ENCODE data around the gene RPS8.

The RPS8 gene

DNA sequence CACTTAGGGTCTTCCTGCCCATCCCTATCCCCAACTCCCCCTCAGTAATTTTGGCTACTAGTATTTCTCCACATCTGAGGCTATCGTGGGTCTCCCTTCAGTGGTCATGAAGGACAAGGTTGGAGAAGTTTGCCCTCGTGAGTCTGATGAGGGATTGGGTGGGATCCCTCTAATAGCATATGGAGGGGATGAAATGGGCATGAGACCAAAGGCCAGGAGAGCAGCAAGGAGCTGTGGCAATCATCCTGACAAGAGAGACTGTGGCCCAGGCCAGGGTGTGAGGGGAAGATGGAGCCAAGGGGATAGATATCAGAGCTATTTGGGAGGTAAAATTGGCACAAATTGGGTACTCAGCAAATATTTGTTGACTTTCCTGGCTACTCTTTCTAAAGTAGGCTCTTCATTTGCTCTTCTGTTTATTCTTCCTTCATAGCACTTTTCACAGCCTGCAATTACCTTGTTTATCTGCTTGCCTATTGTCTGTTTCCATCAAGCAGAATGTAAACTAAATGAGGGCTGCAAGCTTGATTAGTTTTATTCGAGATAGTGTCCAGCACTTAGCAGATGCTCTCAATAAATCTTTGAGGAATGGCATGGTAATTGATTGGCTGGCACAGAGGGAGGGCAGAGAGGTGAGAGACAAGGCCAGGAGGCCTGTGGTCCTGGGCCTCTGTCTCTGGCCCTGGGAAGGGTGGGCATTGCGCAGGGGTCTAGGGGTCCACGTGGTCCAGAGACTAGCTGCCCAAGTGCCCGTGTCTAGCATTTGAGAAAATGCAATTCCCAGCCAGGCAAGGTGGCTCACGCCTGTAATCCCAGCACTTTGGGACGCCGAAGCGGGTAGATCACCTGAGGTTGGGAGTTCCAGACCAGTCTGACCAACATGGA is 23.4 kb downstream of the RPS8 start:
- TF ChIP-seq CTBP1 (IDR thresholded peaks at IDR 0.05; ENCODE audit: borderline replicate concordance) (no peak), NFRKB (IDR thresholded peaks at IDR 0.05) (no peak), ZNF384 (IDR thresholded peaks at IDR 0.05) (no peak), FOXM1 (IDR thresholded peaks at IDR 0.05; ENCODE audit: borderline replicate concordance) (no peak), TARDBP (IDR thresholded peaks at IDR 0.05) (no peak), PKNOX1 (IDR thresholded peaks at IDR 0.05) (no peak), LEF1 (IDR thresholded peaks at IDR 0.05; ENCODE audit: borderline replicate concordance) (no peak), HDGF (IDR thresholded peaks at IDR 0.05; ENCODE audit: borderline replicate concordance) (no peak), SP1 (IDR thresholded peaks at IDR 0.05) (no peak), ELF4 (IDR thresholded peaks at IDR 0.05) (no peak), L3MBTL2 (conservative IDR thresholded peaks at IDR 0.05) (no peak), SUZ12 (IDR thresholded peaks at IDR 0.05) (no peak), FOXA1 (IDR thresholded peaks at IDR 0.05) (no peak), FOXK2 (IDR thresholded peaks at IDR 0.05) (no peak), ARNT (IDR thresholded peaks at IDR 0.05) (no peak), BHLHE40 (IDR thresholded peaks at IDR 0.05; ENCODE audit: borderline replicate concordance) (no peak)
- ChIA-PET CTCF (interaction anchor here (1.0 kb wide), 1 partner anchor 12 kb away, joined by 3 read pairs; no protein-coding TSS in a partner anchor), POLR2A (interaction anchor here (0.7 to 1.9 kb wide), 5 partner anchors 18 to 213 kb away, joined by 3 to 10 read pairs (median 4); partner anchors contain the start of gene HECTD3)
- DNase-seq (ENCODE audit: extremely low spot score): no peak

DNA sequence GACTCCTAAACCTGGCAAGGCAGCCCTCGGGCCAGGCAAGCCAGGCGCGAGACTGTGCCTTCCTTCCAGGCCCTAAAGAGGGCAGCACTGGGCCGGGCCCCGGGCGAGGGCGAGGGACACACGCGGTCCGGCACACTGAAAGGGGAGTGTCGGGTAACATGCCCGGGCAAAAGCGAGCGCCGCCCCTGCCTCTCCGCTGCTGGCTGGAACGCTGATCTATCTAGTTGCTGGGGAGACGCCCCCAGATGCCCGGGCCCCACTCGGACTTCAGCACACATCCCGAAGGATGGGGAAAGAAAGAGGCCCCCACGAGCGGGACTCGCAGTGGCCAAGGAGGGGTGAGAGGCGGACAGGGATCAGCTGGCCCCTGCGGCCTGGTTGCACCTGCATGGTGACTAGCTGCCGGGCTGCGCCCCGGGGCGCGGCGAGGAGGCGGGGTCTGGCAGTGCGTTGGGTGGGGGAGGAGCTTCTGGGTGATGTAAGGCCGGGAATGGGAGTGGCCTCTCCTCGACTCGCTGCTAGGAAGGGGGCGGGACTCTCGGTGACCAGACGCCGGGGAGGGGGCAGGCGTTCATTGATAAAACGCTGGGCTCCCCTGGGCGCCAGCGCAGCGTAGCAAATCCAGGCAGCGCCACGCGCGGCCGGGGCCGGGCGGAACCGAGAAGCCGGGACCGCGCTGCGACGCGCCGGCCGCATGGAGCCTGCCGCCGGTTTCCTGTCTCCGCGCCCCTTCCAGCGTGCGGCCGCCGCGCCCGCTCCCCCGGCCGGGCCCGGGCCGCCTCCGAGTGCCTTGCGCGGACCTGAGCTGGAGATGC is 24.6 kb downstream of the RPS8 start, which contains the start of gene PLK3:
Gene PLK3, plus strand, starts transcription at position 608 of the 815 bp plus-strand sequence. Its CDS starts 87 bp downstream, at position 695.
- CTCF ChIA-PET: interaction anchor here (0.6 to 1.8 kb wide), 5 partner anchors 9 to 210 kb away, joined by 3 to 10 read pairs (median 3); partner anchors contain the start of gene BTBD19
- peak; percentile 84 for TF ChIP-seq PKNOX1 (IDR thresholded peaks at IDR 0.05)
- 0 out of 2 replicates have a peak, but pooled peaks have one; percentile 15 for TF ChIP-seq CTBP1 (IDR thresholded peaks at IDR 0.05; ENCODE audit: borderline replicate concordance)
- peak; percentile 89 for TF ChIP-seq L3MBTL2 (conservative IDR thresholded peaks at IDR 0.05)
- no peak for TF ChIP-seq TARDBP (IDR thresholded peaks at IDR 0.05)
- POLR2A ChIA-PET: interaction anchor here (0.7 to 2.3 kb wide), 19 partner anchors 9 to 504 kb away, joined by 3 to 29 read pairs (median 7); partner anchors contain the start of genes BEST4, BTBD19, HECTD3 and RNU5D-1

DNA sequence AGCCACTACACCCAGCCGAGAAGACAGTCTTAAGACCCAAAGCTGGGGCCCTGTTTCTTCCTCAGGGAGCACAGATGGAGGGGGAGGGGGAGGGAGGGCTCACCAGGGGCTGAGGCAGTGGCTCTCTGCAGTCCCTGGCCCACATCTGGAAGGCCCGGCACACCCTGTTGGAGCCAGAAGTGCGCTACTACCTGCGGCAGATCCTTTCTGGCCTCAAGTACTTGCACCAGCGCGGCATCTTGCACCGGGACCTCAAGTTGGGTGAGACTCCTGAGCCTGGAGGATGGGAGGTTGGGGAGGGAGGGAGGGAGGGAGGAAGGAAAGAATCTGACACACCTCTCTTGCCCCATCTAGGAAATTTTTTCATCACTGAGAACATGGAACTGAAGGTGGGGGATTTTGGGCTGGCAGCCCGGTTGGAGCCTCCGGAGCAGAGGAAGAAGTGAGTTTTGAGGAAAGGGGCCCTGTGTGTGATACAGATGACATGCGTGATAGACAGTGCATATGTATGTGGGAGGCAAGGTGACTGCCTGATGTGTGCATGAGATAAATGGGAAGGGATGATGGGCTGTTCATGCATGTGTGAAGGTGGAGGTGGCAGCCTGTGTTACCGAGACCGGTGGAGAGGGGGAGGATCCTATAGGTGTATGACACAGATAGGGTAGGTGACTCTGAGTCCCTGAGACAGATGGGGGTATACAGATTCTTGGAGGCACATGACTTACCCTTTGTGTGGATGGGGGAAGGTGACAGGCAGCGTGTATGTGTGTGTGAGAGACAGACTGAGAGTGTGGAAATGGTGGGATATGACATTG is 26.4 kb downstream of the RPS8 start:
- TF ChIP-seq SUZ12 (IDR thresholded peaks at IDR 0.05) (no peak), BHLHE40 (IDR thresholded peaks at IDR 0.05; ENCODE audit: borderline replicate concordance) (no peak), NFRKB (IDR thresholded peaks at IDR 0.05) (no peak), CTBP1 (IDR thresholded peaks at IDR 0.05; ENCODE audit: borderline replicate concordance) (no peak), SP1 (IDR thresholded peaks at IDR 0.05) (no peak), PKNOX1 (IDR thresholded peaks at IDR 0.05) (no peak), FOXK2 (IDR thresholded peaks at IDR 0.05) (no peak), ZNF384 (IDR thresholded peaks at IDR 0.05) (no peak), ARNT (IDR thresholded peaks at IDR 0.05) (no peak), HDGF (IDR thresholded peaks at IDR 0.05; ENCODE audit: borderline replicate concordance) (no peak), ELF4 (IDR thresholded peaks at IDR 0.05) (no peak), TARDBP (IDR thresholded peaks at IDR 0.05) (no peak), FOXM1 (IDR thresholded peaks at IDR 0.05; ENCODE audit: borderline replicate concordance) (no peak)
- POLR2A ChIA-PET: interaction anchor here (1.2 to 2.3 kb wide), 4 partner anchors 12 to 27 kb away, joined by 4 to 29 read pairs (median 8); partner anchors contain the start of gene RPS8
- CTCF ChIA-PET: interaction anchor here (0.6 to 1.8 kb wide), 2 partner anchors 7 to 21 kb away, joined by 3 to 10 read pairs; partner anchors contain the start of gene BTBD19
- no peak for DNase-seq (ENCODE audit: extremely low spot score)

More for the DNA sequence above, 24.6 kb downstream of the RPS8 start, which contains the start of gene PLK3:
- DNase-seq (ENCODE audit: extremely low spot score): peak; percentile 91

DNA sequence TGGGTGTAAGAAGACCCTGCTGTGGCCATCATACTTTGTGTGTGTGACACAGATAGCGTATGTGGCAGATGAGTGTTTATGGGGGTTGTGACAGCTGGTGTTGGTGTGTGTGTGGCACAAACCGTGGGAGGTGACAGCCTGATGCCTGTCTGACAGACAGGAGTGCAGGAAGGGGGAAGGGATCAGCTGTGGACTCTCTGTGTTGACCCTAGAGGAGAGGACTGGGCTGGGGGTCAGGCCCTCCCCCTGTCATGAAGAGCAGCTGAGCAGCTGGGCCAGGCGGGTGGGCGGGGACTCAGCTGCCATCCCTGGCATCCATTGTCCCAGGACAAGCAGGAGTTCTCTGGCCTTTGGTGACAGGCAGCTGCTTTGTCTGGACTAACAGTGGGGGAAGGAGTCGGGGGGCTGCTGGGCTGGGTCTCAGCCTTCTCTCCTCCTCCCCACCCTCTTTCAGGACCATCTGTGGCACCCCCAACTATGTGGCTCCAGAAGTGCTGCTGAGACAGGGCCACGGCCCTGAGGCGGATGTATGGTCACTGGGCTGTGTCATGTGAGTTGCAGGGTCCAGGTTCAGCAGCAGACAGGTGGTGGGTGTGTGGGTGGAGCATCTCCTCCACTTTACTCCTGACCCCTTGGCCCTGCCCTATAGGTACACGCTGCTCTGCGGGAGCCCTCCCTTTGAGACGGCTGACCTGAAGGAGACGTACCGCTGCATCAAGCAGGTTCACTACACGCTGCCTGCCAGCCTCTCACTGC is 27.1 kb downstream of the RPS8 start:
- TF ChIP-seq FOXK2 (IDR thresholded peaks at IDR 0.05) (no peak), BHLHE40 (IDR thresholded peaks at IDR 0.05; ENCODE audit: borderline replicate concordance) (no peak), L3MBTL2 (conservative IDR thresholded peaks at IDR 0.05) (no peak), LEF1 (IDR thresholded peaks at IDR 0.05; ENCODE audit: borderline replicate concordance) (no peak), TARDBP (IDR thresholded peaks at IDR 0.05) (no peak), ARNT (IDR thresholded peaks at IDR 0.05) (no peak), HDGF (IDR thresholded peaks at IDR 0.05; ENCODE audit: borderline replicate concordance) (no peak)
- ChIA-PET POLR2A (interaction anchor here (1.2 kb wide), 1 partner anchor 17 kb away, joined by 4 read pairs; no protein-coding TSS in a partner anchor), CTCF (interaction anchor here (0.6 to 1.1 kb wide), 2 partner anchors 18 to 20 kb away, joined by 3 to 4 read pairs; no protein-coding TSS in a partner anchor)
- no peak for DNase-seq (ENCODE audit: extremely low spot score)
